B cell (primary cell): ENCODE data around the gene TMEM63A.

Experiments
- CTCF ChIP-seq: fragments of 200-600 bp; IDR thresholded peaks from one replicate; pipeline ENCODE4 v1.8.0; 2022; ENCODE audit warnings: antibody characterized with exemption, mild to moderate bottlenecking
- EZH2 ChIP-seq: IDR thresholded peaks from 2 replicates; pipeline ENCODE4 v1.6.1; 2012; ENCODE audit warnings: borderline replicate concordance, low read depth, mild to moderate bottlenecking, moderate library complexity, low read length; ENCODE audit not compliant: insufficient read depth, poor library complexity, severe bottlenecking

GRCh38 chr1:225892307-225892706 is 10.1 kb upstream of the TMEM63A start:
- no peak for TF ChIP-seq CTCF
- TF ChIP-seq EZH2 = no peak
